ENCODE data around the gene DAGLA. TPM values are rescaled to one million over a fixed set of nuclear protein-coding genes. Genes with fewer than 3 reads are reported as not detected.
A peak's percentile ranks its signal among the peaks of the same experiment; 100 is the strongest.

Gene DAGLA
- total RNA-seq, 1 experiment from 2014 or later = 3.1 TPM

GRCh38 chr11:61695917-61696316 lies 15.7 kb downstream of the DAGLA start (continued):
- TF ChIP-seq E2F4 (CRISPR knock-in tag; IDR thresholded peaks at IDR 0.05; ENCODE audit: borderline replicate concordance, low read depth) = no peak
- TF ChIP-seq E2F5 (CRISPR knock-in tag; IDR thresholded peaks at IDR 0.05) = no peak
- TF ChIP-seq ARID4B (CRISPR knock-in tag; IDR thresholded peaks at IDR 0.05; ENCODE audit: borderline replicate concordance) = no peak
- no peak for TF ChIP-seq ATF6 (CRISPR knock-in tag; IDR thresholded peaks at IDR 0.05)
- TF ChIP-seq SP1 (CRISPR knock-in tag; conservative IDR thresholded peaks at IDR 0.05) = 0 out of 2 replicates have a peak, but pooled peaks have one; percentile 29
- TF ChIP-seq AFF4 (CRISPR knock-in tag; IDR thresholded peaks at IDR 0.05; ENCODE audit: borderline replicate concordance) = no peak
- TF ChIP-seq TEAD4 (CRISPR knock-in tag; IDR thresholded peaks at IDR 0.05) = no peak
- no peak for TF ChIP-seq PREB (CRISPR knock-in tag; IDR thresholded peaks at IDR 0.05; ENCODE audit: borderline replicate concordance)

GRCh38 chr11:61696602-61697001 lies 16.4 kb downstream of the DAGLA start:
- ChIA-PET CTCF (interaction anchor here (1.1 to 2.2 kb wide), 3 partner anchors 13 to 51 kb away, joined by 3 to 13 read pairs (median 4); no protein-coding TSS in a partner anchor), POLR2A (no interaction called here)
- Mint-ChIP-seq H3K27me3 (ENCODE audit: low read depth) (no peaks in the 10 kb centered on the region; the same call in 1 of the 2 replicates), H3K27ac (peak overlapping the region; percentile 76; the same call in 1 of the 2 replicates), H3K4me1 (peaks cover 49% of the 10 kb centered on the region), H3K9me3 (no peaks in the 10 kb centered on the region), H3K36me3 (no peaks in the 10 kb centered on the region), H3K4me3 (no peak overlapping the region)
- DNase-seq (ENCODE audit: low spot score) (no peak), ATAC-seq (no peak)
- TF ChIP-seq SMAD4 (CRISPR knock-in tag; IDR thresholded peaks at IDR 0.05) (no peak), E2F4 (CRISPR knock-in tag; IDR thresholded peaks at IDR 0.05; ENCODE audit: borderline replicate concordance, low read depth) (no peak), NFE2L1 (CRISPR knock-in tag; IDR thresholded peaks at IDR 0.05) (no peak), CREM (CRISPR knock-in tag; IDR thresholded peaks at IDR 0.05) (no peak), HMGA2 (CRISPR knock-in tag; IDR thresholded peaks at IDR 0.05) (no peak), SOX15 (CRISPR knock-in tag; IDR thresholded peaks at IDR 0.05) (no peak), MXD4 (CRISPR knock-in tag; IDR thresholded peaks at IDR 0.05; ENCODE audit: borderline replicate concordance) (no peak), IRF1 (CRISPR knock-in tag; IDR thresholded peaks at IDR 0.05) (no peak), ATF2 (CRISPR knock-in tag; IDR thresholded peaks at IDR 0.05; ENCODE audit: borderline replicate concordance, low read depth) (no peak), FOXJ3 (CRISPR knock-in tag; IDR thresholded peaks at IDR 0.05; ENCODE audit: borderline replicate concordance) (no peak), ZNF138 (CRISPR knock-in tag; conservative IDR thresholded peaks at IDR 0.05) (no peak), ZNF423 (CRISPR knock-in tag; IDR thresholded peaks at IDR 0.05) (no peak)

Data from WTC11 (cell line).